GM12873 (cell line): ENCODE data around the gene SRRM1.

Experiments used
- TF ChIP-seq, protein P1 (sequence below): IDR thresholded peaks from 2 replicates; pipeline ENCODE4 v1.5.1; 2012; ENCODE audit warnings: low read depth, mild to moderate bottlenecking, moderate library complexity, low read length, control low read depth; ENCODE audit not compliant: insufficient read depth; ENCODE audit errors: missing control alignments

The SRRM1 gene

DNA sequence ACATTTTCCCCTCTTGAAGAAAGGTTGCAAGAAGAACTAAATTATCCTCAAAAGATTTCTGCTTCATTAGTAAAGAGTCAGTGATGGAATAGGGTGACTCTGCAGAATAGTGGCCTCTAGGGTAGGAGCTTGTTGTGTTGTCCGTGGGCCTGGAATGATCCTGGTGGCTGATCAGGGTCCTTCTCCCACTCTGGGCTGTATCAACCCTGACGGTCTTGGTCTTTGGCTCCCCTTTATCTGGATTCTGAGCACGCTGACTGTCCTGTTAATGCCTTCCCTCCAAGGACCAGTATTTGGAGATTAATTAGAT lies 36.9 kb upstream of the SRRM1 start:
- TF ChIP-seq, protein P1, sequence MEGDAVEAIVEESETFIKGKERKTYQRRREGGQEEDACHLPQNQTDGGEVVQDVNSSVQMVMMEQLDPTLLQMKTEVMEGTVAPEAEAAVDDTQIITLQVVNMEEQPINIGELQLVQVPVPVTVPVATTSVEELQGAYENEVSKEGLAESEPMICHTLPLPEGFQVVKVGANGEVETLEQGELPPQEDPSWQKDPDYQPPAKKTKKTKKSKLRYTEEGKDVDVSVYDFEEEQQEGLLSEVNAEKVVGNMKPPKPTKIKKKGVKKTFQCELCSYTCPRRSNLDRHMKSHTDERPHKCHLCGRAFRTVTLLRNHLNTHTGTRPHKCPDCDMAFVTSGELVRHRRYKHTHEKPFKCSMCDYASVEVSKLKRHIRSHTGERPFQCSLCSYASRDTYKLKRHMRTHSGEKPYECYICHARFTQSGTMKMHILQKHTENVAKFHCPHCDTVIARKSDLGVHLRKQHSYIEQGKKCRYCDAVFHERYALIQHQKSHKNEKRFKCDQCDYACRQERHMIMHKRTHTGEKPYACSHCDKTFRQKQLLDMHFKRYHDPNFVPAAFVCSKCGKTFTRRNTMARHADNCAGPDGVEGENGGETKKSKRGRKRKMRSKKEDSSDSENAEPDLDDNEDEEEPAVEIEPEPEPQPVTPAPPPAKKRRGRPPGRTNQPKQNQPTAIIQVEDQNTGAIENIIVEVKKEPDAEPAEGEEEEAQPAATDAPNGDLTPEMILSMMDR = no peak

DNA sequence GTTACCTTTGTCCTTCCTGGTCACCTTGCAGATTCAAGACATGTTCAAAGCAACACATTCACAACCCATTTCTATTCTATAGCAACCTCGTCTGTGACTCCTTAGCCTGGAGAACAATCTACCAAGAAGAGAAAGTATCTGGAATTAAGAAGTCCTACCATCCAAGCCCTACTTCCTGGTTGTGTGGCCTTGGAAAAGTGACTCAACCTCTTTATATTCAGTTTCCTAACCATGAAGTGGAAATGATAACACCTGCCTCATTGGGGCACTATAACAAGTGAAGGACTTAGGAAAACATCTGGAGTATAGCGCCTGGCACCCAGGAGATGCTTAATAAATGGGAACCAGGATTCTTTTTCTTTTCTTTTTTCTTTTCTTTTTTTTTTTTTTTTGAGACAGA lies 36.5 kb upstream of the SRRM1 start:
- TF ChIP-seq, protein P1 = no peak

DNA sequence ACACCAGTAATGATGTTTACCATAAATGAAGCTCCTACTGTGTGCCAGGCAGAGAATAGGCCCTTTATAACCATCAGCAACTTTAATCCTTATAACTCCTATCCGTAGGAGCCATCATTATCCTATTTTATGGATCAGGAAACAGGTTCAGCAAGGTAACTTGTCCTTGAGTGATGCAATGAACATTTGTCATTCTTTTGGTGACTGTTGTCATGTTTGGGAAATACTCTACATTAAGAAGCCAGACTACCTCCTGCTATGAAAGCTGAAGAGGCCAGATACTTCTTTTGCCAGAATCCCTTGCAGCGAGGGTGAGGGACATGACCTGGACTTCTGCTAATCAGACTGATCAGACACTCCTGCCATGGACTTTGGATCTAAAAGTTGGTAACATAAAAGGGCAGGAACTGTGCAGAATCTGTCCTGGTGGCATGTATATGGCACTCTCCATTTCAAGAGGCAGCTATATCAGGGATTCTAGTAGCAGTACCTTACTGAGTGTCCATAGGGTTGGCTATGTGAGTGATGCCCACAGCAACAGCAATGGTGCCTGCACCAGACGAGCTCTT lies 33.1 kb upstream of the SRRM1 start:
- TF ChIP-seq, protein P1 = no peak

DNA sequence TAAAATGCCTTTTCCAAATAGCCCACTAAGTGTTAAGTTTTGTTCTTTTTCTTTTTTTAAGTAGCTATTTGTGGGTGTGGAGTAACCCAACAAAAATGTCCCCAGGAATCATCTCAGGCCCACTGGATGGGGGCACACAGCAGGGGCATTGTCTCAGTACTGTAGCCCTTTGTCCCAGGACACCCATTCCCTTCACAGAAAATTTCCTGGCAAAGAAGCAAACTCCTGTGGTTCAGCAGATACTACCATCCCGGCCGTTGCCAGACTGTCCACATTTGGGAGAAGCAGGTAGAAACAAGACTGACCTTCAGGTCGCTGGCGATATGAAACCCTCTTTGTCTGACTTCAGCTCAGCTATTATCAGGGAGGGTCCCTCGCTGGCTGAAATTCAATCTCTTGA lies 23.7 kb upstream of the SRRM1 start:
- TF ChIP-seq, protein P1 = no peak

DNA sequence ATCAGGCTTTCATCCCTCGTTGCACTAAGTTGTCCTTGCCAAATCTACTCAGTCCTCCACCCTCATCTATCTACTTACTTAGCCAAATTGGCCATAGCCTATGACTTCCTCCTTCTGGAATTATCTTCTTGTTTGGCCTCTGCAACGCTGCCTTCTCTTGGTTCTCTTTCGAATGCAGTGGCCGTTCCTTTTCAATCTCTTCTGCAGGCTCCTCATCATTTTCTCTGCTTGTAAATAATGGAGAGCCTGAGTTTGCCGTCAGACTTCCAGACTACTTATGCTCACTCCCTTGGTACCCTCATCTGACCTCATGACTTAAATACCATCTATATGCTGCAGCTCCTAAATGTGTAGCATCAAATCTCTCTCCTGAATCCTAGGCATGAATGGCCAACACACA lies 22.4 kb upstream of the SRRM1 start:
- TF ChIP-seq, protein P1 = no peak

DNA sequence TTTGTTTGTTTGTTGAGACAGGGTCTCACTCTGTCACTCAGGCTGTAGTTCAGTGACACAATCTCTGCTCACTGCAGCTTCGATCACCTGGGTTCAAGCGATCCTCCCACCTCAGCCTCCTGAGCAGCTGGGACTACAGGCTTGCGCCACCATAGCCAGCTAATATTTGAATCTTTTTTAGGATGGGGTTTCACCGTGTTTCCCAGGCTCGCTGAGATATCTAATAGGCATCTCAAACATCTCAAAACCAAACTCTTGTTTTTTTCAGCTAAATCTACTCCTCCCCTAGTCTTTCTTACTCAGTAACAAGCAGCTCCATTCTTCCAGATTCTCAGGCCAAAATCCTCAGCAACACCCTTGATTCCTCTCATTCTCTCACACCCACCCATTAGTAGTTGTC lies 22.0 kb upstream of the SRRM1 start:
- TF ChIP-seq, protein P1 = no peak

DNA sequence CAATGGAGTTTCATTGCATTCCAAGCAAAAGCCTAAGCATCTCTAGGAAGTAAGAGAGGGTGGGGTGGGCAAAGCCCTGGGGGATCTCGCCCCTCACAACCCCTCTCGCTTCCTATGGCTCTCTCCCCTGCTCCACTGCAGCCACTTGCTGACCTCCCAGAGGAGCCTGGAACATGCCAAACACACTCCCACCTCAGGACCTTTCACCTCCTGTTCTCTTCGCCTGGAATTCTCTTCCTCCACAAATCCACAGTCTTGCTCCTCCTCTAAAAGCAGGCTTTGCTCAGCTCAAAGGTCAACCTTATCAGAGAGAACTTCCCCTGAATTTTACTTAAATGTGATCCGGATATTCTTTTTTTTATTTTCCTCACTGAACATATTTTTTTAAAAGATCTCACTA lies 20.9 kb upstream of the SRRM1 start:
- TF ChIP-seq, protein P1 = no peak
